ENCODE measurements around the gene TGFBR3L. TPM values are rescaled to one million over a fixed set of nuclear protein-coding genes. Genes with fewer than 3 reads are reported as not detected.

Gene TGFBR3L
- total RNA-seq, 1 experiment from 2014 or later: 0.94 TPM

DNA sequence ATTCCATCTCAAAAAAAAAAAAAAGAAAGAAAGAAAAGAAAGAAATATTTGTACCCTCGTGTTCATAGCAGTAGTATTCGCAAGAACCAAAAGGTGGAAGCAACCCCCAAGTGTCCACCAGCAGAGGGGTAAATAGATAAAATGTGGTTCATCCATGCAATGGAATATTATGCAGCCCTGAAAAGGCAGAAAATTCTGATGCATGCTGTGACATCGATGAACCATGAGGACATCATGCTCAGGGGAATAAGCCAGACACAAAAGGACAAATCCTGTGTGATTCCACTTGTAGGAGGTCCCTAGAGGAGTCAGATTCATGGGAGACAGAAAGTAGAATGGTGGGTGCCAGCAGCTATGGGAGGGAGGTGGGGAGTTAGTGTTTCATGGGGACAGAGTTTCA lies 32.7 kb upstream of the TGFBR3L start:
- no peak for DNase-seq
- no peaks in the 10 kb centered on the region for H3K27me3 Mint-ChIP-seq (ENCODE audit: unreplicated experiment)
- TF ChIP-seq, protein P1, sequence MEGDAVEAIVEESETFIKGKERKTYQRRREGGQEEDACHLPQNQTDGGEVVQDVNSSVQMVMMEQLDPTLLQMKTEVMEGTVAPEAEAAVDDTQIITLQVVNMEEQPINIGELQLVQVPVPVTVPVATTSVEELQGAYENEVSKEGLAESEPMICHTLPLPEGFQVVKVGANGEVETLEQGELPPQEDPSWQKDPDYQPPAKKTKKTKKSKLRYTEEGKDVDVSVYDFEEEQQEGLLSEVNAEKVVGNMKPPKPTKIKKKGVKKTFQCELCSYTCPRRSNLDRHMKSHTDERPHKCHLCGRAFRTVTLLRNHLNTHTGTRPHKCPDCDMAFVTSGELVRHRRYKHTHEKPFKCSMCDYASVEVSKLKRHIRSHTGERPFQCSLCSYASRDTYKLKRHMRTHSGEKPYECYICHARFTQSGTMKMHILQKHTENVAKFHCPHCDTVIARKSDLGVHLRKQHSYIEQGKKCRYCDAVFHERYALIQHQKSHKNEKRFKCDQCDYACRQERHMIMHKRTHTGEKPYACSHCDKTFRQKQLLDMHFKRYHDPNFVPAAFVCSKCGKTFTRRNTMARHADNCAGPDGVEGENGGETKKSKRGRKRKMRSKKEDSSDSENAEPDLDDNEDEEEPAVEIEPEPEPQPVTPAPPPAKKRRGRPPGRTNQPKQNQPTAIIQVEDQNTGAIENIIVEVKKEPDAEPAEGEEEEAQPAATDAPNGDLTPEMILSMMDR (IDR thresholded peaks at IDR 0.05; ENCODE audit: unreplicated experiment): no peak
- CTCF ChIA-PET: no interaction called here
- H3K4me1 Mint-ChIP-seq (ENCODE audit: low read depth, unreplicated experiment): no peaks in the 10 kb centered on the region
- no TSS peak for BruUV-seq (replicated peaks)
- no peak overlapping the region for H3K4me3 Mint-ChIP-seq (ENCODE audit: low read depth, unreplicated experiment)
- intact Hi-C loops (cut with micrococcal nuclease; ENCODE audit: unreplicated experiment): no loop called here
- H3K36me3 Mint-ChIP-seq (ENCODE audit: insufficient read depth, unreplicated experiment): no peaks in the 10 kb centered on the region
- H3K9me3 Mint-ChIP-seq (ENCODE audit: low read depth, unreplicated experiment): no peaks in the 10 kb centered on the region
- H3K27ac Mint-ChIP-seq (ENCODE audit: unreplicated experiment): no peak overlapping the region

DNA sequence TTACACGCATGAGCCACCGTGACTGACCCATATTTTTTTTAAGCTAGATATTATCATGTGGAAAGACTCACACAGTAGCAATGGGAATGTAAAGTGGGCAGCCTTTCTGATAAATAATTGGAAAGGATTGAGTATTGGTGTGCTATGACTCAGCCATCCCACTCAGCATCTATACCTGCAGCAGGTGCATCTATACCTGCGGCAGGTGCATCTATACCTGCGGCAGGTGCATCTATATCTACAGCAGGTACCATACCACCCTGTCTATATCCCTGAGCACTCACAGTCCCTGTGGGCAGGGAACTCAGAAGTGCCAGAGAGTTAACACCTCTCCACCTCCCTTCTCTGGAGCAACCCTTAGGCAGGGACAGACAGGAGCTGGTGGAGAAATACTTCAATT lies 31.5 kb upstream of the TGFBR3L start:
- no peak overlapping the region for H3K4me3 Mint-ChIP-seq (ENCODE audit: low read depth, unreplicated experiment)
- H3K27me3 Mint-ChIP-seq (ENCODE audit: unreplicated experiment): no peaks in the 10 kb centered on the region
- H3K9me3 Mint-ChIP-seq (ENCODE audit: low read depth, unreplicated experiment): no peaks in the 10 kb centered on the region
- intact Hi-C loops (cut with micrococcal nuclease; ENCODE audit: unreplicated experiment): no loop called here
- TF ChIP-seq, protein P1 (IDR thresholded peaks at IDR 0.05; ENCODE audit: unreplicated experiment): no peak
- CTCF ChIA-PET: interaction anchor here (0.6 to 0.7 kb wide), 2 partner anchors 30 to 319 kb away, joined by 3 to 6 read pairs; no protein-coding TSS in a partner anchor
- BruUV-seq (replicated peaks): no TSS peak
- no peaks in the 10 kb centered on the region for H3K4me1 Mint-ChIP-seq (ENCODE audit: low read depth, unreplicated experiment)
- H3K36me3 Mint-ChIP-seq (ENCODE audit: insufficient read depth, unreplicated experiment): no peaks in the 10 kb centered on the region
- DNase-seq: no peak
- H3K27ac Mint-ChIP-seq (ENCODE audit: unreplicated experiment): no peak overlapping the region

GRCh38 chr19:7883796-7884570 lies 30.6 kb upstream of the TGFBR3L start:
- intact Hi-C loops (cut with micrococcal nuclease; ENCODE audit: unreplicated experiment): no loop called here
- Mint-ChIP-seq H3K9me3 (ENCODE audit: low read depth, unreplicated experiment) (no peaks in the 10 kb centered on the region), H3K27ac (ENCODE audit: unreplicated experiment) (no peak overlapping the region), H3K4me3 (ENCODE audit: low read depth, unreplicated experiment) (no peak overlapping the region), H3K36me3 (ENCODE audit: insufficient read depth, unreplicated experiment) (no peaks in the 10 kb centered on the region), H3K27me3 (ENCODE audit: unreplicated experiment) (no peaks in the 10 kb centered on the region), H3K4me1 (ENCODE audit: low read depth, unreplicated experiment) (no peaks in the 10 kb centered on the region)
- no peak for DNase-seq
- CTCF ChIA-PET: interaction anchor here (0.6 kb wide), 1 partner anchor 320 kb away, joined by 3 read pairs; no protein-coding TSS in a partner anchor
- TF ChIP-seq, protein P1 (IDR thresholded peaks at IDR 0.05; ENCODE audit: unreplicated experiment): no peak
- no TSS peak for BruUV-seq (replicated peaks)

- TF ChIP-seq, protein P1 (IDR thresholded peaks at IDR 0.05; ENCODE audit: unreplicated experiment): no peak
- no peak for DNase-seq
- H3K36me3 Mint-ChIP-seq (ENCODE audit: insufficient read depth, unreplicated experiment): no peaks in the 10 kb centered on the region
- no peak overlapping the region for H3K4me3 Mint-ChIP-seq (ENCODE audit: low read depth, unreplicated experiment)
- CTCF ChIA-PET: no interaction called here
- BruUV-seq (replicated peaks): no TSS peak
- intact Hi-C loops (cut with micrococcal nuclease; ENCODE audit: unreplicated experiment): no loop called here
- no peaks in the 10 kb centered on the region for H3K27me3 Mint-ChIP-seq (ENCODE audit: unreplicated experiment)
- no peaks in the 10 kb centered on the region for H3K9me3 Mint-ChIP-seq (ENCODE audit: low read depth, unreplicated experiment)
- H3K4me1 Mint-ChIP-seq (ENCODE audit: low read depth, unreplicated experiment): no peaks in the 10 kb centered on the region
- H3K27ac Mint-ChIP-seq (ENCODE audit: unreplicated experiment): no peak overlapping the region
These were observed 28.8 kb upstream of the TGFBR3L start for GRCh38 chr19:7885818-7886217.

All from Calu3 (cell line).